Neural cell (in vitro differentiated cells): Measurements from ENCODE around the gene CTNNA2. TPM values are rescaled to one million over a fixed set of nuclear protein-coding genes. Genes with fewer than 3 reads are reported as not detected.

Experiments used
- H2AFZ ChIP-seq: fragments of 200-600, 300-800 bp; sonication (generic), shearing (Covaris generic); 2 replicates; pipeline ENCODE4 v1.6.0; 2014; ENCODE audit warnings: low read depth, mild to moderate bottlenecking, antibody characterized with exemption, low read length, moderate library complexity
- H3F3A ChIP-seq: fragments of 200-600 bp; shearing (Covaris generic); 2 replicates; pipeline ENCODE4 v1.6.1; 2016; ENCODE audit warnings: mild to moderate bottlenecking, moderate library complexity, mixed read lengths, antibody characterized with exemption, low read length; ENCODE audit not compliant: insufficient read depth, poor library complexity, severe bottlenecking
- H3K27ac ChIP-seq: fragments of 200-600, 300-800 bp; sonication (generic), shearing (Covaris generic); 2 replicates; pipeline ENCODE4 v1.5.1; 2014; ENCODE audit warnings: mild to moderate bottlenecking, low read length, moderate library complexity
- H3K27me3 ChIP-seq: fragments of 300-800, 200-600 bp; sonication (generic), shearing (Covaris generic); 2 replicates; pipeline ENCODE4 v1.6.0; 2014; ENCODE audit warnings: mild to moderate bottlenecking, low read depth, low read length, moderate library complexity; ENCODE audit not compliant: insufficient read depth
- H3K36me3 ChIP-seq: fragments of 300-800, 200-600 bp; sonication (generic), shearing (Covaris generic); 2 replicates; pipeline ENCODE4 v1.5.1; 2014; ENCODE audit warnings: mild to moderate bottlenecking, antibody characterized with exemption, low read length, moderate library complexity; ENCODE audit not compliant: insufficient read depth
- H3K4me2 ChIP-seq: fragments of 300-800, 200-600 bp; sonication (generic), shearing (Covaris generic); 2 replicates; pipeline ENCODE4 v1.6.0; 2014; ENCODE audit warnings: mild to moderate bottlenecking, low read length
- H3K4me3 ChIP-seq: fragments of 300-800, 200-600 bp; sonication (generic), shearing (Covaris generic); 2 replicates; pipeline ENCODE4 v1.5.1; 2014; ENCODE audit warnings: mild to moderate bottlenecking, low read length, moderate library complexity
- H3K79me2 ChIP-seq: fragments of 200-600 bp; shearing (Covaris generic); replicated peaks from 2 replicates; pipeline ENCODE4 v1.6.0; 2014; ENCODE audit warnings: mild to moderate bottlenecking, low read length, moderate library complexity; ENCODE audit not compliant: insufficient read depth
- H3K9ac ChIP-seq: fragments of 300-800, 200-600 bp; sonication (generic), shearing (Covaris generic); 2 replicates; pipeline ENCODE4 v1.6.1; 2016; ENCODE audit warnings: mild to moderate bottlenecking, low read length, mixed read lengths
- H3K9me2 ChIP-seq: fragments of 200-600 bp; shearing (Covaris generic); 2 replicates; pipeline ENCODE4 v1.6.1; 2016; ENCODE audit warnings: mild to moderate bottlenecking, low read length, mixed read lengths; ENCODE audit not compliant: insufficient read depth
- H3K9me3 ChIP-seq: fragments of 200-600, 300-800 bp; sonication (generic), shearing (Covaris generic); 2 replicates; pipeline ENCODE4 v1.6.1; 2016; ENCODE audit warnings: mild to moderate bottlenecking, mixed run types, low read length, moderate library complexity, mixed read lengths
- H4K20me1 ChIP-seq: fragments of 200-600 bp; shearing (Covaris generic); 2 replicates; pipeline ENCODE4 v1.6.1; 2016; ENCODE audit warnings: mild to moderate bottlenecking, mixed run types; ENCODE audit not compliant: insufficient read depth
- CTCF ChIP-seq: fragments of 450-650 bp; IDR thresholded peaks from 2 replicates; pipeline ENCODE4 v1.5.1; 2014; ENCODE audit warnings: antibody characterized with exemption, mild to moderate bottlenecking, moderate library complexity; ENCODE audit not compliant: poor library complexity, severe bottlenecking
- EP300 ChIP-seq: fragments of 450-650 bp; conservative IDR thresholded peaks from 2 replicates; pipeline ENCODE4 v1.6.1; 2014; ENCODE audit warnings: antibody characterized with exemption, mild to moderate bottlenecking, moderate library complexity; ENCODE audit not compliant: poor library complexity, severe bottlenecking
- EZH2 ChIP-seq: fragments of 200-600, 300-800 bp; shearing (Covaris generic), sonication (generic); IDR thresholded peaks from 2 replicates; pipeline ENCODE4 v1.6.1; 2014; ENCODE audit warnings: antibody characterized with exemption, low read length, borderline replicate concordance, mild to moderate bottlenecking; ENCODE audit not compliant: insufficient read depth, poor library complexity, severe bottlenecking
- MXI1 ChIP-seq: fragments of 450-650 bp; conservative IDR thresholded peaks from 2 replicates; pipeline ENCODE4 v1.6.1; 2014; ENCODE audit warnings: antibody characterized with exemption, mild to moderate bottlenecking; ENCODE audit not compliant: poor library complexity, severe bottlenecking
- POLR2AphosphoS5 ChIP-seq: IDR thresholded peaks from 2 replicates; pipeline ENCODE4 v1.6.1; 2012
- RAD21 ChIP-seq: fragments of 450-650 bp; conservative IDR thresholded peaks from 2 replicates; pipeline ENCODE4 v1.6.1; 2014; ENCODE audit warnings: antibody characterized with exemption, mild to moderate bottlenecking, moderate library complexity
- REST ChIP-seq: IDR thresholded peaks from 2 replicates; pipeline ENCODE4 v1.6.1; 2012; ENCODE audit warnings: borderline replicate concordance
- SMC3 ChIP-seq: fragments of 450-650 bp; conservative IDR thresholded peaks from 2 replicates; pipeline ENCODE4 v1.6.1; 2014; ENCODE audit warnings: antibody characterized with exemption, mild to moderate bottlenecking, moderate library complexity; ENCODE audit not compliant: poor library complexity
- TAF1 ChIP-seq: IDR thresholded peaks from 2 replicates; pipeline ENCODE4 v1.6.1; 2012; ENCODE audit warnings: low read depth
- polyA plus RNA-seq: library from polyadenylated mRNA; depleted of rRNA; stranded (reverse); fragments of >200 nt; gene quantifications from 2 replicates; pipeline ENCODE4 v1.2.3, GENCODE V29; 2014

Gene CTNNA2
- polyA plus RNA-seq, 1 donor from 2014 or later, result 194 TPM

GRCh38 chr2:79780781-79781180 is 267.9 kb downstream of the CTNNA2 start:
- Histone ChIP-seq H3K9me3 (no peaks in the 10 kb centered on the region), H3F3A (no peaks in the 10 kb centered on the region), H2AFZ (no peak overlapping the region), H3K4me3 (no peak overlapping the region), H3K27ac (no peak overlapping the region), H3K4me2 (no peak overlapping the region), H3K79me2 (no peaks in the 10 kb centered on the region), H3K9ac (no peak overlapping the region), H3K36me3 (no peaks in the 10 kb centered on the region), H3K9me2 (no peaks in the 10 kb centered on the region), H4K20me1 (no peaks in the 10 kb centered on the region), H3K27me3 (no peaks in the 10 kb centered on the region)
- TF ChIP-seq TAF1 (no peak), POLR2AphosphoS5 (no peak), RAD21 (no peak), EP300 (no peak), SMC3 (no peak), REST (no peak), EZH2 (no peak), CTCF (no peak), MXI1 (no peak)

GRCh38 chr2:79782576-79783452 is 270.0 kb downstream of the CTNNA2 start:
- TF ChIP-seq POLR2AphosphoS5 (no peak), EP300 (no peak)
- Histone ChIP-seq H3K9me2 (no peaks in the 10 kb centered on the region), H2AFZ (no peak overlapping the region), H3K79me2 (no peaks in the 10 kb centered on the region), H3K27me3 (no peaks in the 10 kb centered on the region), H3F3A (no peaks in the 10 kb centered on the region), H4K20me1 (no peaks in the 10 kb centered on the region), H3K4me2 (no peak overlapping the region), H3K36me3 (no peaks in the 10 kb centered on the region), H3K9me3 (no peaks in the 10 kb centered on the region), H3K4me3 (no peak overlapping the region), H3K27ac (no peak overlapping the region), H3K9ac (no peak overlapping the region)
